NCI-H2171 treated with DMSO at 0.1 percent for 48 hours (cell line): ENCODE data around the gene SLC17A7.
"Not testable (repeated sequence)": the region's sequence is repeated elsewhere in the genome, so short reads cannot be mapped to it uniquely, and the experiment has no call there.

Source experiments
- DNase-seq: peaks from one replicate; lab custom pipeline; 2025; lab: John Stamatoyannopoulos, UW

Gene SLC17A7

DNA sequence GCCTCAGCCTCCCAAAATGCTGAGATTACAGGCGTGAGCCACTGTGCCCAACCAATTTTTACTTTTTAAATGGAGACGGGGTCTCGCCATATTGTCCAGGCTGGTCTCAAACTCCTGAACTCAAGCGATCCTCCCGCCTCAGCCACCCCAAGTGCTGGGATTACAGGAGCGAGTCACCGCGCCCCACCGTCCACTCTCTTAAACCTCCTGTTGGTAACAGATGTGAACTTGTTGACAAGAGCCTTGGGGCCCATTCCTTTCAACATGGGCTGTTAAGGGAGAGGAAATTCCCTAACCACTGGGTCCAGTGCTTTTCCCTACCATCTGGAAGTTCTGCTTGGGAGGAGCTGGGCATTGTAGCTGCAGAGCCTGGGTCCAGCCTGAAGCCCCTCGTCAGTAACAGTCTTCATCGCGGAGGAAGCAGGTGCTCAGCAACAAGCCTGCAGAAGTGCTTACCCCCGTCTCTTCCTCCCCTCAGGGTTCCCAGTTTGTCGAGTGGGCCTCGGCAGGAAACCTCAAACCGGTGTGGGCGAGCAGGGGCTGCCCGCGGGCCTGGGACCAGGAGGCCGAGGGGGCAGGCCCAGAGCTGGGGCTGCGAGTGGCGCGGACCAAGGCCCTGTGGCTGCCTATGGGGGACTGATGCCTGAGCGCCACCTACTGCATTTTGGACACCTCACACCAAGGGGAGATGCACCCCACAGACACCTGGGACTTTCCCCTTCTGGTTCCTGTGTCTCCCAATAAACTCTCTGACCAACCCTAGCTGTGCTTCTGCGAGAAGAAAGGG is 28.7 kb upstream of the SLC17A7 start:
- peak; percentile 16 for DNase-seq

DNA sequence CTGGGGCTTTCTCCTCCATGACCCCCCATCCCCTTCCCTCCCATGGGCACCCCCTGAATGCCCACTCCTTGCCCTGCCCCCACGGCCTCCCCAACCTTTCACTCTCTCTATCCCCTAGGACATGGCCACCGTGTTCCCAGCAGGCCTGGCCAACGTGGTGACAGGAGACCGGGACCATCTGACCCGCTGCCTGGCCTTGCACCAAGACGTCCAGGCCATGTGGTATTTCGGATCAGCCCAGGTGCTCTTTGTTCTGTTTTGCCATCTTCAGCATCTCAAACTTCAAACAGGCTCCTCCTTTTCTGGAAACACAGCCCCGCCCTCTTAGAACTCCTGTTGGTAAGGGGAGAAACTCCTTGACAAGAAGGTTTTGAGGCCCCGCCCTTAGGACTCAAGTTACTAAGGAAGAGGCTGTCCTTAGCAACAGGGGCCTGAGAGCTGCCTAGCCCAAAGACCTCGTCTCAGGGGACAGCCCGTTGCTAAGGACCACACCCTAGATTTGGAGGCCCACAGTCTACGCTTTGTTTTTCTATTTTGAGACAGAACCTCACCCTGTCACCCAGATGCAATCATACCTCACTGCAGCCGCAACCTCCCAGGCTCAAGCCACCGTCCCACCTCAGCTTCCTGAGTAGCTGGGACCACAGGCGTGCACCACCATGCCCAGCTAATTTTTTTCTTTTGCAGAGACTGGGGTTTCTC is 27.6 kb upstream of the SLC17A7 start:
- peak; percentile 95 for DNase-seq

DNA sequence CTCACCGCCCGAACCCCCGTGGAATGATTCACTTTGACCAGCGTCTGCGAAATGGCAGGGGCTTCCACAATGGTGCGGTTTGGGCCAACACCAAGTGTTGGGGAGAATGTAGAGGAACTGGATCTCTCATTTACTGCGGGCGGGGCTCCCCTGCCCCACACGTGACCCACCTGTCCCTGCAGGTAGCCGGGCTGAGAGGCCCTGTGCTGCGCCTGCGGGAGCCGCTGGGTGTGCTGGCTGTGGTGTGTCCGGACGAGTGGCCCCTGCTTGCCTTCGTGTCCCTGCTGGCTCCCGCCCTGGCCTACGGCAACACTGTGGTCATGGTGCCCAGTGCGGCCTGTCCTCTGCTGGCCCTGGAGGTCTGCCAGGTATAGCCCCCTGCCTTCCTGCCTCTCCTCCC is 26.9 kb upstream of the SLC17A7 start:
- DNase-seq = no peak

DNA sequence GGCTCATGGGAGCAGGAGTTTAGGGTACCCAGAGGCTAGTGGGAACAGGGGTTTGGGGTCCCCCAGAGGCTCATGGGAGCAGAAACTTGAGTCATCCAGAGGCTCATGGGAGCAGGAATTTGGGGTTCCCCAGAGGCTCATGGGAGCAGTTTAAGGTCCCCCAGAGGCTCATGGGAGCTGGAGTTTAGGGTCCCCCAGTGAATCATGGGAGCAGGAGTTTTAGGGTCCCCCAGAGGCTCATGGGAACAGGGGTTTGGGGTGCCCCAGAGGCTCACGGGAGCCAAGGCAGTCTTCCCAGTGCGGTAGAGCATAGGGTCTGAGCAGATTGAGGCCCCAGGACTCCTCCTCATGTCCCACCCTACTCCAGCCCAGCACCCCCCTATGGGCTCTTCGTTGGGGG is 24.0 kb upstream of the SLC17A7 start:
- DNase-seq = no peak

DNA sequence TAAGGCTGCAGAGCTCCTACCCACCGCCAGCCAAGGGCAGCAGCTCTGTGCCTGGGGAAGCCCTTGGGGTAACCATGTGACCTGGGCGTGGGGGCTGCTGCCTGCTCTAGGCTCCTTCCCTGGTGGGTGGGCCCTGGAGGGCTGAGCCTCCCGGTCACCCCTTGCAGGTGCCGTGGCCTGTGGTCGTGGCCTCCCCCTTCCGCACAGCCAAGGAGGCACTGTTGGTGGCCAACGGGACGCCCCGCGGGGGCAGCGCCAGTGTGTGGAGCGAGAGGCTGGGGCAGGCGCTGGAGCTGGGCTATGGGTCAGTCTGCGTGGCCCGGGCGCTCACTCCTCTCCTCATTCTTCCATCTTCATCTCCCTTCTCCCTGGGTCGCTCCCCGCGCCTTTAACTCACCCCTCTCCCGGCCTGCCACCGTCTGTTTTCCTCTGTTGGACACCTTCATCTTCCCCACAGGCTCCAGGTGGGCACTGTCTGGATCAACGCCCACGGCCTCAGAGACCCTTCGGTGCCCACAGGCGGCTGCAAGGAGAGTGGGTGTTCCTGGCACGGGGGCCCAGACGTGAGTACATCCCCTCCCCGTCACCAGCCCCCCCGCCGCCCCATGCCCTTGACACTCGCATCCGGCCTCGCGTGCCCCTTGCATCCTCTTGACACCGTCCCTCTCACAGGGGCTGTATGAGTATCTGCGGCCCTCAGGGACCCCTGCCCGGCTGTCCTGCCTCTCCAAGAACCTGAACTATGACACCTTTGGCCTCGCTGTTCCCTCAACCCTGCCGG is 22.8 kb upstream of the SLC17A7 start:
- no peak for DNase-seq

DNA sequence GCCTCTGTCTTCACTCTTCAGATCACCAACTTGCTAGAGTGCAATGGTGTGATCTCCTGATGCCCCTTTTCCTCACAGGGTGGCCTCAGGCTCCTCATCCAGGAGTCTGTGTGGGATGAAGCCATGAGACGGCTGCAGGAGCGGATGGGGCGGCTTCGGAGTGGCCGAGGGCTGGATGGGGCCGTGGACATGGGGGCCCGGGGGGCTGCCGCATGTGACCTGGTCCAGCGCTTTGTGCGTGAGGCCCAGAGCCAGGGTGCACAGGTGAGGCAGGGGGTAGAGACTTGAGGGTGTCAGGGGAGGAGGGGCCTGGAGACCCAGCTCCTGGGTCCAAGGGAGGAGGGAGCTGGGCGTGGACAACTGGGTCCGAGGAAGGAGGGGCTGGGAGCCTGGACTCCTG is 21.2 kb upstream of the SLC17A7 start:
- DNase-seq = no peak

DNA sequence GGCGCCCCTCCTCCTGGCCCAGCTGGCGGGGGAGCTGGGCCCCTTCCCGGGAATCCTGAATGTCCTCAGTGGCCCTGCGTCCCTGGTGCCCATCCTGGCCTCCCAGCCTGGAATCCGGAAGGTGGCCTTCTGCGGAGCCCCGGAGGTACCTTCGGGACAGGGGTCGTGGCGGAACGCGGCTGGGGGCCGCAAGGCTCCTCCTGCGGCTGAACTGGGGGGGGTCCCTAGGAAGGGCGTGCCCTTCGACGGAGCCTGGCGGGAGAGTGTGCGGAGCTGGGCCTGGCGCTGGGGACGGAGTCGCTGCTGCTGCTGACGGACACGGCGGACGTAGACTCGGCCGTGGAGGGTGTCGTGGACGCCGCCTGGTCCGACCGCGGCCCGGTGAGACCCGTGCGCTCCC is 20.3 kb upstream of the SLC17A7 start:
- no peak for DNase-seq

DNA sequence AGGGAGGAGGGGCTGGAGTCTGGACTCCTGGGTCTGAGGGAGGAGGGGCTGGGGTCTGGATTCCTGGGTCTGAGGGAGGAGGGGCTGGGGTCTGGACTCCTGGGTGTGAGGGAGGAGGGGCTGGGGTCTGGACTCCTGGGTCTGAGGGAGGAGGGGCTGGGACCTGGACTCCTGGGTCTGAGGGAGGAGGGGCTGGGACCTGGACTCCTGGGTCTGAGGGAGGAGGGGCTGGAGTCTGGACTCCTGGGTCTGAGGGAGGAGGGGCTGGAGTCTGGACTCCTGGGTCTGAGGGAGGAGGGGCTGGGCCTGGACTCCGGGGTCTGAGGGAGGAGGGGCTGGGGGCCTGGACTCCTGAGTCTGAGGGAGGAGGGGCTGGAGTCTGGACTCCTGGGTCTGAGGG is 19.8 kb upstream of the SLC17A7 start:
- DNase-seq = not testable (repeated sequence)

DNA sequence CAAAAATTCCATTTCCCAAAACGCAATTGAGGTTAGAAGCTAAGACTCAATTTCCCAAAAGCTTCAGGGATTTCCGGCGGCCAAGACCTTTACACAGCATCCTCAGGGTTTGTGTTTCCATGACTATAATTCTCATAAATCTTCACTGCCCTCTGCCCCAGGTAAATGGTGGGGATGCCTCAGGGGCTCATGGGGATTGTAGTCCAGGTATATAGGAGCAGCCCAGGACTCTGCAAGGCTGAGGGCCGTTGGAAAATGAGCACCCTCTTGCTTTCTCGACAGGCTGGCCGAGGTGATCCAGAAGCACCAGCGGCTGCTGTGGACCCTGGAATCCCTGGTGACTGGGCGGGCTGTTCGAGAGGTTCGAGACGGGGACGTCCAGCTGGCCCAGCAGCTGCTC is 18.1 kb upstream of the SLC17A7 start:
- DNase-seq = no peak

DNA sequence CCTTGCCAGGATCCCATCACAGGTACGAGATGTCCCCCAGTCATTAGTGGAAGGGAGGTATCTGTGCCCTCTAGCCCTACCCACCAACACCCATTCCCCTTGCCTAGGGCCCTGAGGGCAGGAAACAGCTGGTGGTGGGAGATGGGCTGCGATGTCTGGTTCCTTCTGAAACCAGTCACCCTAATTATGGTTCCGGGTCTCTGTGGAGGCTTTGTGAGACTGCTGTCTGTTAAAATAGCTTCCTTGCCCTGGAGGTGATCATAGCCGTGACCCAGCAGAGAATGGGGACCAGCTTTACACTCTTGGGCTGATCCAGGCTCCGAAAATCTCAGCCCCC is 17.2 kb upstream of the SLC17A7 start:
- no peak for DNase-seq

DNA sequence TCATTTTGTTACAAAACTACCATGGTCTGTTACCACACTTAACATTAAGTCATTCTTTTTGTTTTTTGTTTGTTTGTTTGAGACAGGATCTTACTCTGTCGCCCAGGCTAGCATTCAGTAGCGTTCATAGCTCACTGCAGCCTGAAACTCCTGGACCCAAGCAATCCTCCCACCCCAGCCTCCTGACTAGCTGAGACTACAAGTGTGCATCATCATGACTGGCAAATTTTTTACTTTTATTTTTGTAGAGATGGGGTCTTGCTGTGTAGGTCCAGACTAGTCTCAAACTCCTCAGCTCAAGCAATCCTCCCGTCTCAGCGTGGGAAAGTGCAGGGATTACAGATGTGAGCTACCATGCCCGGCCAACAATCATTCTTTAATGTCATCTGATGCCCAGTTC is 15.0 kb upstream of the SLC17A7 start:
- no peak for DNase-seq

DNA sequence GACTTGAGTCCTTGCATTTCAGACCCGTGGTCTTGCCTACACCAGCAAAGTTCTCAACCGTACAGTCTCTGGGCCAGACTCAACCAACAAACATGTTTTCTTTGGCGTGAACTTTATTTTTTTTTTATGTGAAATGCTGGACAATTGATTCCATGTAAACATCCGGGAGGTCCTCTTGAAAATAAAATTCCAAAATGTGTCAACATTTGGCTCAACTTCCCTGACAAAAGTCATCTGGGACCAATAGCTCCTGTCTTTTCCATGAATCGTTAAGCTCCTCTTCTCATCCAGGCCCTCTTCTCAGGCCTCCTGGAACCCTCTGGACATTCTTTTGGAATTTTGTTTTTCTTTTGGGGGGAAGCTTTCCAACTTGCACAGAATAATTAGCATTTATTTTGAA is 14.4 kb upstream of the SLC17A7 start:
- no peak for DNase-seq

DNA sequence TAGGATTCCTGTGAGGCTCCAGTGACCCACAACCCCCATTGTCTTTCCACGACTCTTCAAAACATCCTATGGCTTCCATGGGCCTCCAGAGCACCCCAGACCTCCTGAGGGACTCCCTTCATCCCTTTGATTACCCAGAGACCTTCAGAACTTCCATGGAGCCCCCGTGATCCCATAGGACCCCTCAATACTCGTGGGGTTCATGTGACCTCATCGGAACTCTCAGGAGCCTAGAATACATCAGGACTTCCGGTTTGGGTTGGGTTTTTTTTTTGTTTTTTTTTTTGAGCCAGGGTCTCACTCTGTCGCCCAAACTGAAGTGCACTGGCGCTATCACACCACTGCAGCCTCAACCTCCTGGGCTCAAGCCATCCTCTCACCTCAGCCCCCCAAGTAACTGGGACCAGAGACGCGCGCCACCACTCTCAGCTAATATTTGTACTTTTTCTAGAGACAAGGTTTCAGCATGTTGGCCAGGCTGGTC is 12.5 kb upstream of the SLC17A7 start:
- peak; percentile 64 for DNase-seq

DNA sequence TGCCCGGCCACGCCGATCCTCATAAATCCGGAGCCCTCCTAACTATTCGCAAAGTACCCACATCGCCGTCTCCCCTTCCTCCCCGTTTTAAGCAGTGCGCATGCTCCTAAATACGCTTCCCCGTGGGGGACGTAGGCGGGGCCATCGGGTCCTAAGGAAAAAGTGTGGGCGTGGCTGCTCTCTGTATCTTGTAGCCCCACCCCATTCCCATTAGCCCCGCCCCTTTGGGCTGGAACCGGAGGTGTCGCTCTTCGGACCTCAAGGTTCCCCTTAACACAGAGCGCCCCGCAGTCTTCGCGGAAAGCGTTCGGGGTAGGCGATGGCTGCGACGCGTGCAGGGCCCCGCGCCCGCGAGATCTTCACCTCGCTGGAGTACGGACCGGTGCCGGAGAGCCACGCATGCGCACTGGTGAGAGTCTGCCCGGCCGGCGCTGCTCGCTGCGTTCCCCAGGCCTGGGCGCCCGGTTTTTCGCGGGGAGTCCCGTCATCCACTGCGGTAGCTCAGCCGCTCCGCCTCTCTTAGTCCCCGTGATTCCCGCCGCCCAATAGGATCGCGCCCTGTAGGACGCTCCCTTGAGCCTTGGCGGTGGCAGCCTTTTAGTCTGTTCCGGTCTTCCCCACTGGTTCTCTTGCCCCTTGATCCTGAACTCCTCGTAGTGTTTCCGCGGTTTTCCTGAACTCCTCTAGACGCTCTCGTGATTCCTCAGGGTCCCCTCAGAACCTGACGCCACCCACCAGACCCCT is 11.9 kb upstream of the SLC17A7 start, which contains the start of gene ALDH16A1:
TSS of gene ALDH16A1 (plus strand) at position 213 of the 744 bp plus-strand sequence. CDS start at position 320, 107 bp downstream.
- DNase-seq = peak; percentile 98

DNA sequence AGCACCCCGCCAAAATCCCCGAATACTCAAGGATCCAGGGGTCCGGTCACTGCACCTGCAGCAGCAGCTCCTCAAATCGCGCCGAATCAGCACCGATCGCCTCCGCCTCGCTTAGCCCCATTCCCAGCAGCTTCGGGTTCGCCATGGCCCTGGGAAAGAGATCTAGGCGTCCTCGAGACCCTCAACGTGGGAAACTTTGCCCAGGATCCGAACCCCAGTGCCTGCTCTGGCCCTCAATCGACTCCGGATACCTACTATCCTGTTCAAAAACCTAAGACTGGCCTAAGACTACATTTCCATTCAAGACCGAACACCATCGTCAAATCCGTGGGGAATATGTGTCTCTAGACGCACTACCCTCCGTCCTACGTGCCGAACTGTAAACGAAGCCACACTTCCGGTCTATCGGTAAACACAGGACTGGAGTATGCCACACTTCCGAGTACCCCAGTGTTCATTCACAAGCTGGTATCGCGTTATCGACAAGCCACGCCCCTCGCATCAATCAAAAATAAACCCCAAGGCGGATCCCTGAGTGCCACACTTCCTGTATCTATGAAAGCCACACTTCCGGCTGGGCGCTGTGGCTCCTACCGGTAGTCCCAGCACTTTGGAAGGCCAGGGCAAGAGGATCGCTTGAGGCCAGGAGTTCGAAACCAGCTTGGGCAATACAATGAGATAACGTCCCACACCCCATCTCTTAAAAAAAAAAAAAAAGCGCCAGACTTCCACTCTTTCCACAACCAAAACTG is 10.3 kb upstream of the SLC17A7 start, which contains the start of gene PIH1D1:
TSS of gene PIH1D1 (minus strand) at position 385 of the 752 bp plus-strand sequence. CDS start at position 145, 240 bp downstream.
- DNase-seq = peak; percentile 100

DNA sequence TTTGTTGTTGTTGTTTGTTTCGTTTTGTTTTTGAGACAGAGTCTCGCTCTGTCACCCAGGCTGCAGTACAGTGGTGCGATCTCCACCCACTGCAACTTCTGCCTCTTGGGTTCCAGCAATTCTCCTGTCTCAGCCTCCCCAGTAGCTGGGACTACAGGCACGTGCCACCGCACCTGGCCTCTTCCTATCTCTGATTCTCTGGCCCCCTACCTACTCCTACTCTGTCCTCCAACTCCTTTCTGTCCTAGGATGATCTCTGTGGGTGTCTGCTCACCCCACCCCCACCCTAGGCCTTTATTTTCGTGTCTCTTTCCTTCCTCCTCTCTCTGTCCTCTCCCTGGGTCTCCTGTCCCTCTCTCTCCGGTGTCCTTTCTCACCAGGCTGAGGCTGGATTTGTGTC is 9.1 kb upstream of the SLC17A7 start:
- no peak for DNase-seq

DNA sequence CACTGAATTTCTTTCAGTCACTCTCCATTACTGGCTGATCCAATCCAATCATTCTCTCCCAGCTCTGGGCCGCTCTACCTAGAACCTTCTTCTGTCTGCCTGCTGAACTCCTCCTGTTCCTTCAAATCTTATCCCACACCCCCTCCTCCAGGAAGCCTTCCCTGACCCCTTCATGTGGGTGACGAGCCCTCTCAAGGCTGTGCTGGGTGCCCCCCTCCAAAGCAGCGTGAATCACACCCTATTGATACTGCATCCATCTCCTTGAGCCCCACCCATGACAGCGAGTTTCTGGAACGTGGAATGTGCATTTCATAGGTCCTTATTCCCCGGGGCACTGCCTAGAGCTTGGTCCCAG is 7.1 kb upstream of the SLC17A7 start:
- no peak for DNase-seq

DNA sequence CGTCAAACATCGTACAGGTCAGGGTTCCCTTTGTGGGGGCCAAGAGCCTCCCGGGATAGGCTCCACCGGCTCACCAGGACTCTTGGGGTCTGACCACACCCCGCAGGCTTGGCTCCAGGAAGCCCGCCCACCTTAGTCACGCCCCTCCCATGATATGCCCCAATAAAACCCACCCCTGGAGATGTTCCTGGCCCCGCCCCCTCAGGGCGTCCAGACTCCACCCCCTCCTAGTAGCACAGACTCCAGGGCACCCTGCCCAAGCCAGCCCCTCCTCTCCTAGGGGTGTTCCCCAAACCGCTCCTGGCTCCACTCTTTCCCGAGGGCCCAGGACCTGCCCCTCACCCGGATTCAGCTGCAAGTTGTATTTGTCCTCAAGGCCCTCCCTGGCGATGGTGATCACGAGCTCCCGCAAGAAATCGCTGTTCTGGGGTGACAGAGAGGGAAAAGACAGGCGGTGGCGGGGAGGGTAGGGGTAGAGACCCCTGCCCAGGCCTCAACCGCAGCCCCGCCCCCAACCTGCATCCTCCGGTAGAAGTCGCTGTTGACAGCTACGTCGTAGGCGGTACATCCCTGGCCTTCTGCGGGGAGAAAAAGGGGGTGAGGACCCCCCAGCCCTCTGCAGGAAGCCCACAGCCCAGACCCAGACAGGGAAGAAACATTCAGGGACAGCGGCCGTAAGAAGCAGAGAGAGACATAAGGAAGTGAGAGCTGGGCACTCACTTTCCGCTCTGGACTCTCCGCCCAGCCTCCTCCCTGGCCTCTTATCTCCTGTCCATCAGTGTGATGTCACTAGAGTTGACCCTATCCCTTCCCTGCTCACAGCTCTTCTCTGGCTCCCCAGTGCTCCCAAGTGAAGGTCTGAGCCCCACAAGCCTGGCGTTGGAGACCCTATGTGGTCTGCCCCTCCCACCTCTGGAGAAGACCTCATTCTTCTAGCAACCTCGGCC is 6.4 kb upstream of the SLC17A7 start:
- no peak for DNase-seq

DNA sequence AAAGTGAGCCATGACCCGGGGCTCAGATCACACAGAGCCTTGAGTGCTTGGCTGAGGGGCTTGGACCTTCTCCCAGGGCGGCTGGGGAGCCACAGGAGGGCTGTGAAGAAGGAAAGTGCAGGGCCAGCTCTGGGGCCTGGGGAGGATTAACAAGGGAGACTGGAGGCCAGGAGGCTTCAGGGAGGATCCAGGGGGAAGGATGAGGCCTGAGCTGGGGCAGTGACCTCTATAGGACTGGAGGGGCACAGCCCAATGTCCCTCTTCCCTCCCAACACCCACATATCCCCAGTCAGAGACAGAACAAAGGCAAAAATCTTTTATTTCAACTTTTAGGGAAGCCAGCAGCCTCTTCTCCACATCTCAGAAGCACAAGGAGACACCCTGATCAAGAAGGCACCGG is 4.7 kb upstream of the SLC17A7 start:
- no peak for DNase-seq

DNA sequence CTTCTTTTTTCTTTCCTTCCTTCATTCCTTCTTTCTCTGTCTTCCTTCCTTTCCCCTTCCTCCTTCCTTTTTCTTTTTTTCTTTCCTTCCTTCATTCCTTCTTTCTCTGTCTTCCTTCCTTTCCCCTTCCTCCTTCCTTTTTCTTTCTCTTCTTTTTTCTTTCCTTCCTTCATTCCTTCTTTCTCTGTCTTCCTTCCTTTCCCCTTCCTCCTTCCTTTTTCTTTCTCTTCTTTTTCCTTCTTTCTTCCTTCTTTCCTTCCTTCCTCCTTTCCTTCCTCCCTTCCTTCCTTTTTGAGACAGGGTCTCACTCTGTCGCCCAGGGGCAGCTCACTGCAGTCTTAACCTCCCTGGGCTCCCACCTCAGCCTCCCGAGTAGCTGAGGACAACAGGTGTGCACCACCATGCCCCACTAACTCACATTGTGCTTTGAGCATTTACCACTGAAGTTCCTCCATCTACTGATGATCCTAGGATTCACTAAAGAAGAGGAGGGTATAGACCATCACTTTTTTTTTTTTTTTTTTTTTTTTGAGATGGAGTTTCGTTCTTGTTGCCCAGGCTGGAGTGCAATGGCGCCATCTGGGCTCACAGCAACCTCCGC is 2.9 kb upstream of the SLC17A7 start:
- DNase-seq = peak; percentile 27
